Measurements from ENCODE around the gene ESPN. TPM values are rescaled to one million over a fixed set of nuclear protein-coding genes. Genes with fewer than 3 reads are reported as not detected.
A peak's percentile ranks its signal among the peaks of the same experiment; 100 is the strongest.

ESPN gene
- 1 to 10 TPM; 1.1 to 2.0 (median 1.7) TPM for total RNA-seq
- total RNA-seq (2013), result 0.45 TPM

GRCh38 chr1:6424619-6425593 lies at the start of gene ESPN:
ESPN (plus strand) TSS chr1:6424776; CDS start chr1:6424956, 180 bp downstream.
- intact Hi-C loops (cut with micrococcal nuclease), result no loop called here

DNA sequence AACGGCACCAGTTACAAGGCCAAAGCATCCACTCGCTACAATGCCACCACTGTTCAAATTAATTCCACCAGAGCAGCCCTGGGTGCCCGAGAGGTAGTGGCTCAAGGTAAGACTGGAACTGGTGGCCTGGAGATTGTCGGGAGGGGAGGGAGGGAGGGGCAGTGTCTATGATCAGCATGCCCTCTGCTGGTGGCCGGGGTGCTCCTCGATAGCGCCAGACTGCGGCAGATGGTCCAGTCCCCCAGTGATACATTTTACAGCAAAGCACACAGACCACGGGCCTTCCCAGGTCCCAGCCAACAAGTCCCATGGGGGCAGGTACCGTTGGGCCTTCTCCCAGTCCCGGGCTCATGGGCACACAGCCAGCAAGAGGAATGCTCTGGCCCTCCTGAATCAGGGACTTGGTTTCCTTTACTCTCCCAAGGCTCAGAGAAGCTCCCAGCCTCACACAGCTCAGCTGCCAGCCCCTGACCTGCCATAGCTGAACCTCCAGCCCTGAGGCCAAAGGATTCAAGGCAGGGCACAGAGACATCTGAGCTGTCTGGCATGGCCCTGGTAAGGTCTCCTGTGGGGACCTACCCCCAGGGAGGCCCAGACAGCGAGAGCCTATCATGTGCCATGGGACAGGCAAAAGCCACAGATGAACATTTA lies 46.4 kb upstream of the ESPN start:
- 89% methylated on average over 11 of the region's 12 CpGs for WGBS (ENCODE audit: insufficient coverage)
- Mint-ChIP-seq H3K9me3 (no peaks in the 10 kb centered on the region), H3K27me3 (ENCODE audit: low read depth in 2 of 2) (no peaks in the 10 kb centered on the region), H3K4me3 (no peak overlapping the region), H3K36me3 (no peaks in the 10 kb centered on the region), H3K27ac (no peak overlapping the region), H3K4me1 (no peaks in the 10 kb centered on the region)
- H3K9me3 ChIP-seq (ENCODE audit: control insufficient read depth, insufficient read depth, low read length), result no peaks in the 10 kb centered on the region
- DNase-seq (no peak), ATAC-seq (no peak)
- no peak overlapping the region for H3K27ac ChIP-seq (ENCODE audit: low read length)
- no peaks in the 10 kb centered on the region for H3K27me3 ChIP-seq (ENCODE audit: control insufficient read depth, insufficient read depth, low read length)
- TF ChIP-seq CTCF (IDR thresholded peaks at IDR 0.05), result no peak
- H3K4me3 ChIP-seq (ENCODE audit: low read length), result no peak overlapping the region
- H3K36me3 ChIP-seq (ENCODE audit: control insufficient read depth, insufficient read depth, low read length), result no peaks in the 10 kb centered on the region
- intact Hi-C loops (cut with micrococcal nuclease), result no loop called here
- H3K4me1 ChIP-seq (ENCODE audit: control insufficient read depth, insufficient read depth, low read length), result no peaks in the 10 kb centered on the region

More at GRCh38 chr1:6424619-6425593, at the start of gene ESPN:
- peak in 1 of 2 donors; percentile 44 for DNase-seq
- peak in 2 of 3 donors; percentile 51 for ATAC-seq
- Mint-ChIP-seq H3K27me3 (ENCODE audit: low read depth in 2 of 2) (peaks cover 16 to 41% of the 10 kb centered on the region in 2 donors), H3K4me3 (peak within 1 kb of the TSS; percentile 73), H3K27ac (no peak within 1 kb of the TSS), H3K4me1 (peaks cover 0 to 8% of the 10 kb centered on the region in 2 donors), H3K36me3 (no peaks in the 10 kb centered on the region), H3K9me3 (no peaks in the 10 kb centered on the region)
- H3K9me3 ChIP-seq (ENCODE audit: control insufficient read depth, insufficient read depth, low read length), result no peaks in the 10 kb centered on the region
- no peak within 1 kb of the TSS for H3K4me3 ChIP-seq (ENCODE audit: low read length)
- no peaks in the 10 kb centered on the region for H3K36me3 ChIP-seq (ENCODE audit: control insufficient read depth, insufficient read depth, low read length)
- peaks cover 32% of the 10 kb centered on the region for H3K4me1 ChIP-seq (ENCODE audit: control insufficient read depth, insufficient read depth, low read length)
- 5% methylated on average over 99 of the region's 99 CpGs for whole genome bisulfite sequencing (ENCODE audit: insufficient coverage)
- no peak within 1 kb of the TSS for H3K27ac ChIP-seq (ENCODE audit: low read length)
- H3K27me3 ChIP-seq (ENCODE audit: control insufficient read depth, insufficient read depth, low read length), result peaks cover 41% of the 10 kb centered on the region
- TF ChIP-seq CTCF (IDR thresholded peaks at IDR 0.05), result no peak

GRCh38 chr1:6380037-6380436 lies 44.5 kb upstream of the ESPN start:
- Mint-ChIP-seq H3K4me3 (no peak overlapping the region), H3K27me3 (ENCODE audit: low read depth in 2 of 2) (no peaks in the 10 kb centered on the region), H3K9me3 (no peaks in the 10 kb centered on the region), H3K4me1 (no peaks in the 10 kb centered on the region), H3K36me3 (no peaks in the 10 kb centered on the region), H3K27ac (no peak overlapping the region)
- 94% methylated on average over 7 of the region's 7 CpGs for WGBS (ENCODE audit: insufficient coverage)
- intact Hi-C loops (cut with micrococcal nuclease), result no loop called here
- ATAC-seq (no peak), DNase-seq (no peak)
- no peaks in the 10 kb centered on the region for H3K27me3 ChIP-seq (ENCODE audit: control insufficient read depth, insufficient read depth, low read length)
- H3K36me3 ChIP-seq (ENCODE audit: control insufficient read depth, insufficient read depth, low read length), result no peaks in the 10 kb centered on the region
- no peak overlapping the region for H3K4me3 ChIP-seq (ENCODE audit: low read length)
- no peaks in the 10 kb centered on the region for H3K9me3 ChIP-seq (ENCODE audit: control insufficient read depth, insufficient read depth, low read length)
- no peaks in the 10 kb centered on the region for H3K4me1 ChIP-seq (ENCODE audit: control insufficient read depth, insufficient read depth, low read length)
- no peak for TF ChIP-seq CTCF (IDR thresholded peaks at IDR 0.05)
- no peak overlapping the region for H3K27ac ChIP-seq (ENCODE audit: low read length)
